Measurements from ENCODE around the gene CAPS2.
"Not testable (repeated sequence)": the region's sequence is repeated elsewhere in the genome, so short reads cannot be mapped to it uniquely, and the experiment has no call there.

The CAPS2 gene

GRCh38 chr12:75350413-75350812 is 20.3 kb upstream of the CAPS2 start:
- Histone ChIP-seq H4K8ac (ENCODE audit: low read length) (no peak overlapping the region), H3K79me1 (replicated peaks; ENCODE audit: low read length, poor library complexity, severe bottlenecking) (no peaks in the 10 kb centered on the region), H3K9me3 (ENCODE audit: control insufficient read depth, low read length) (peaks cover 17% of the 10 kb centered on the region), H3K4ac (ENCODE audit: low read depth in 1 of 2, low read length in 2 of 2) (no peak overlapping the region), H3K4me3 (ENCODE audit: insufficient read depth in 1 of 2, low read depth in 1 of 2, low read length in 2 of 2) (no peak overlapping the region), H3K4me2 (ENCODE audit: low read length, poor library complexity, severe bottlenecking) (no peak overlapping the region), H2AK5ac (ENCODE audit: low read length, severe bottlenecking) (no peak overlapping the region), H3K27me3 (ENCODE audit: control insufficient read depth in 1 of 2, insufficient read depth in 1 of 2, low read length in 2 of 2) (no peaks in the 10 kb centered on the region), H2BK12ac (ENCODE audit: low read length in 2 of 2) (no peak overlapping the region), H2AFZ (ENCODE audit: low read depth, low read length) (no peak overlapping the region), H3K18ac (ENCODE audit: low read depth in 1 of 2, low read length in 2 of 2) (no peak overlapping the region), H2BK5ac (ENCODE audit: low read depth, low read length, poor library complexity, severe bottlenecking) (no peak overlapping the region), H3K23ac (ENCODE audit: low read length in 2 of 2) (no peak overlapping the region), H2BK15ac (ENCODE audit: low read depth, poor library complexity, severe bottlenecking) (no peak overlapping the region), H4K91ac (ENCODE audit: low read length) (no peak overlapping the region), H2BK120ac (ENCODE audit: low read depth, low read length) (no peak overlapping the region), H3K14ac (ENCODE audit: low read length in 2 of 2) (no peak overlapping the region), H3K9ac (ENCODE audit: low read length) (no peak overlapping the region), H3K36me3 (ENCODE audit: control insufficient read depth in 1 of 2, insufficient read depth in 2 of 2, low read depth in 1 of 2, low read length in 2 of 2) (no peaks in the 10 kb centered on the region), H3K4me1 (ENCODE audit: control insufficient read depth, insufficient read depth, low read depth, low read length) (no peaks in the 10 kb centered on the region), H3K27ac (ENCODE audit: low read length, poor library complexity, severe bottlenecking) (no peak overlapping the region)
- DNase-seq = no peak
- WGBS = 78% methylated on average over 2 of the region's 2 CpGs

GRCh38 chr12:75349946-75350345 is 19.8 kb upstream of the CAPS2 start:
- Histone ChIP-seq H3K14ac (ENCODE audit: low read length in 2 of 2) (no peak overlapping the region), H2AFZ (ENCODE audit: low read depth, low read length) (no peak overlapping the region), H3K18ac (ENCODE audit: low read depth in 1 of 2, low read length in 2 of 2) (no peak overlapping the region), H4K8ac (ENCODE audit: low read length) (no peak overlapping the region), H3K79me1 (replicated peaks; ENCODE audit: low read length, poor library complexity, severe bottlenecking) (no peaks in the 10 kb centered on the region), H2BK12ac (ENCODE audit: low read length in 2 of 2) (no peak overlapping the region), H3K4me1 (ENCODE audit: control insufficient read depth, insufficient read depth, low read depth, low read length) (no peaks in the 10 kb centered on the region), H3K4me3 (ENCODE audit: insufficient read depth in 1 of 2, low read depth in 1 of 2, low read length in 2 of 2) (no peak overlapping the region), H3K36me3 (ENCODE audit: control insufficient read depth in 1 of 2, insufficient read depth in 2 of 2, low read depth in 1 of 2, low read length in 2 of 2) (no peaks in the 10 kb centered on the region), H3K4ac (ENCODE audit: low read depth in 1 of 2, low read length in 2 of 2) (no peak overlapping the region), H2BK15ac (ENCODE audit: low read depth, poor library complexity, severe bottlenecking) (no peak overlapping the region), H3K23ac (ENCODE audit: low read length in 2 of 2) (no peak overlapping the region), H2BK120ac (ENCODE audit: low read depth, low read length) (no peak overlapping the region), H3K9me3 (ENCODE audit: control insufficient read depth, low read length) (peaks cover 13% of the 10 kb centered on the region), H2BK5ac (ENCODE audit: low read depth, low read length, poor library complexity, severe bottlenecking) (no peak overlapping the region), H4K91ac (ENCODE audit: low read length) (no peak overlapping the region), H3K4me2 (ENCODE audit: low read length, poor library complexity, severe bottlenecking) (no peak overlapping the region), H3K27ac (ENCODE audit: low read length, poor library complexity, severe bottlenecking) (no peak overlapping the region), H3K9ac (ENCODE audit: low read length) (no peak overlapping the region), H2AK5ac (ENCODE audit: low read length, severe bottlenecking) (no peak overlapping the region), H3K27me3 (ENCODE audit: control insufficient read depth in 1 of 2, insufficient read depth in 1 of 2, low read length in 2 of 2) (no peaks in the 10 kb centered on the region)
- DNase-seq = no peak
- 84% methylated on average over 4 of the region's 4 CpGs for WGBS

GRCh38 chr12:75346215-75346614 is 16.1 kb upstream of the CAPS2 start:
- not testable (repeated sequence) for H4K91ac ChIP-seq (ENCODE audit: low read length); H2BK120ac ChIP-seq (ENCODE audit: low read depth, low read length); H3K9me3 ChIP-seq (ENCODE audit: control insufficient read depth, low read length); H3K27ac ChIP-seq (ENCODE audit: low read length, poor library complexity, severe bottlenecking); H3K14ac ChIP-seq (ENCODE audit: low read length in 2 of 2); H3K18ac ChIP-seq (ENCODE audit: low read depth in 1 of 2, low read length in 2 of 2); H3K9ac ChIP-seq (ENCODE audit: low read length); H3K79me1 ChIP-seq (replicated peaks; ENCODE audit: low read length, poor library complexity, severe bottlenecking); H2BK15ac ChIP-seq (ENCODE audit: low read depth, poor library complexity, severe bottlenecking); H3K4me1 ChIP-seq (ENCODE audit: control insufficient read depth, insufficient read depth, low read depth, low read length); H3K23ac ChIP-seq (ENCODE audit: low read length in 2 of 2); H3K27me3 ChIP-seq (ENCODE audit: control insufficient read depth in 1 of 2, insufficient read depth in 1 of 2, low read length in 2 of 2); H3K4me3 ChIP-seq (ENCODE audit: insufficient read depth in 1 of 2, low read depth in 1 of 2, low read length in 2 of 2); H2AFZ ChIP-seq (ENCODE audit: low read depth, low read length); H2BK12ac ChIP-seq (ENCODE audit: low read length in 2 of 2); H3K4ac ChIP-seq (ENCODE audit: low read depth in 1 of 2, low read length in 2 of 2); H2AK5ac ChIP-seq (ENCODE audit: low read length, severe bottlenecking); H2BK5ac ChIP-seq (ENCODE audit: low read depth, low read length, poor library complexity, severe bottlenecking); DNase-seq; H4K8ac ChIP-seq (ENCODE audit: low read length); H3K36me3 ChIP-seq (ENCODE audit: control insufficient read depth in 1 of 2, insufficient read depth in 2 of 2, low read depth in 1 of 2, low read length in 2 of 2); H3K4me2 ChIP-seq (ENCODE audit: low read length, poor library complexity, severe bottlenecking)
- WGBS = 91% methylated on average over 6 of the region's 6 CpGs

- WGBS = no CpG with 5 or more reads among the region's 2 CpGs
- Histone ChIP-seq H2BK12ac (ENCODE audit: low read length in 2 of 2) (no peak overlapping the region), H3K4me3 (ENCODE audit: insufficient read depth in 1 of 2, low read depth in 1 of 2, low read length in 2 of 2) (no peak overlapping the region), H3K79me1 (replicated peaks; ENCODE audit: low read length, poor library complexity, severe bottlenecking) (no peaks in the 10 kb centered on the region), H2BK120ac (ENCODE audit: low read depth, low read length) (no peak overlapping the region), H3K9me3 (ENCODE audit: control insufficient read depth, low read length) (no peaks in the 10 kb centered on the region), H3K18ac (ENCODE audit: low read depth in 1 of 2, low read length in 2 of 2) (no peak overlapping the region), H3K27ac (ENCODE audit: low read length, poor library complexity, severe bottlenecking) (no peak overlapping the region), H4K91ac (ENCODE audit: low read length) (no peak overlapping the region), H3K27me3 (ENCODE audit: control insufficient read depth in 1 of 2, insufficient read depth in 1 of 2, low read length in 2 of 2) (no peaks in the 10 kb centered on the region), H2BK15ac (ENCODE audit: low read depth, poor library complexity, severe bottlenecking) (no peak overlapping the region), H2AFZ (ENCODE audit: low read depth, low read length) (no peak overlapping the region), H3K4ac (ENCODE audit: low read depth in 1 of 2, low read length in 2 of 2) (no peak overlapping the region), H3K9ac (ENCODE audit: low read length) (no peak overlapping the region), H3K4me2 (ENCODE audit: low read length, poor library complexity, severe bottlenecking) (no peak overlapping the region), H3K23ac (ENCODE audit: low read length in 2 of 2) (no peak overlapping the region), H2AK5ac (ENCODE audit: low read length, severe bottlenecking) (no peak overlapping the region), H4K8ac (ENCODE audit: low read length) (no peak overlapping the region), H2BK5ac (ENCODE audit: low read depth, low read length, poor library complexity, severe bottlenecking) (no peak overlapping the region), H3K14ac (ENCODE audit: low read length in 2 of 2) (no peak overlapping the region), H3K4me1 (ENCODE audit: control insufficient read depth, insufficient read depth, low read depth, low read length) (no peaks in the 10 kb centered on the region), H3K36me3 (ENCODE audit: control insufficient read depth in 1 of 2, insufficient read depth in 2 of 2, low read depth in 1 of 2, low read length in 2 of 2) (no peaks in the 10 kb centered on the region)
- DNase-seq = no peak
These were observed 15.4 kb upstream of the CAPS2 start for GRCh38 chr12:75345531-75345930.

Data from mesenchymal stem cell (in vitro differentiated cells and primary cell).